GM21737 (cell line): ENCODE data around the gene POPDC2.
"Not testable (repeated sequence)": the region's sequence is repeated elsewhere in the genome, so short reads cannot be mapped to it uniquely, and the experiment has no call there.

Source experiments
- ATAC-seq: cut with Tn5 transposase; IDR thresholded peaks from one replicate; pipeline ENCODE4 v1.9.1; 2021; ENCODE audit warnings: mild to moderate bottlenecking, moderate library complexity; ENCODE audit not compliant: unreplicated experiment

The POPDC2 gene

GRCh38 chr3:119620899-119621298 is 39.5 kb downstream of the POPDC2 start:
- no peak for ATAC-seq

- ATAC-seq: no peak
Measured at GRCh38 chr3:119619094-119619493, 41.3 kb downstream of the POPDC2 start.

- ATAC-seq: no peak
Measured at GRCh38 chr3:119616056-119616455, 44.3 kb downstream of the POPDC2 start.

GRCh38 chr3:119613872-119614271 is 46.5 kb downstream of the POPDC2 start:
- ATAC-seq: no peak

GRCh38 chr3:119613201-119613600 is 47.2 kb downstream of the POPDC2 start:
- no peak for ATAC-seq

GRCh38 chr3:119611664-119612063 is 48.7 kb downstream of the POPDC2 start:
- ATAC-seq: no peak

- ATAC-seq: no peak
Measured at GRCh38 chr3:119609301-119609700, 51.1 kb downstream of the POPDC2 start.

- no peak for ATAC-seq
Measured at GRCh38 chr3:119608405-119609000, 51.9 kb downstream of the POPDC2 start.

GRCh38 chr3:119604878-119605277 is 55.5 kb downstream of the POPDC2 start:
- no peak for ATAC-seq

GRCh38 chr3:119602676-119603075 is 57.7 kb downstream of the POPDC2 start:
- ATAC-seq: no peak

- no peak for ATAC-seq
Measured at GRCh38 chr3:119601154-119601553, 59.2 kb downstream of the POPDC2 start.

- ATAC-seq: peak; percentile 47
Measured at GRCh38 chr3:119600732-119601131, 59.7 kb downstream of the POPDC2 start.

- no peak for ATAC-seq
Measured at GRCh38 chr3:119599558-119600174, 60.7 kb downstream of the POPDC2 start.

GRCh38 chr3:119598410-119599098 is 61.8 kb downstream of the POPDC2 start:
- ATAC-seq: peak; percentile 44

GRCh38 chr3:119597548-119598288 is 62.7 kb downstream of the POPDC2 start, which contains the start of gene PLA1A:
Gene PLA1A, plus strand, starts transcription at chr3:119597885. Its CDS starts 29 bp downstream, at chr3:119597914.
- no peak for ATAC-seq

GRCh38 chr3:119596398-119596797 is 64.0 kb downstream of the POPDC2 start:
- no peak for ATAC-seq

GRCh38 chr3:119595639-119596334 is 64.6 kb downstream of the POPDC2 start:
- no peak for ATAC-seq

- not testable (repeated sequence) for ATAC-seq
Measured at GRCh38 chr3:119594929-119595328, 65.5 kb downstream of the POPDC2 start.

- no peak for ATAC-seq
Measured at GRCh38 chr3:119594066-119594465, 66.3 kb downstream of the POPDC2 start.

GRCh38 chr3:119592861-119593260 is 67.5 kb downstream of the POPDC2 start:
- ATAC-seq: no peak
